ENCODE data around the gene COL5A1. TPM values are rescaled to one million over a fixed set of nuclear protein-coding genes. Genes with fewer than 3 reads are reported as not detected.

Gene COL5A1
- total RNA-seq, 4 donors from 2014 or later: 51.9 to 78.3 (median 62.4) TPM

- Histone ChIP-seq H3K9me3 (peaks cover 0 to 14% (median 0%) of the 10 kb centered on the region in 4 donors), H3K4me1 (peaks cover 0 to 18% (median 2%) of the 10 kb centered on the region in 4 donors), H3K27me3 (peaks cover 0 to under 1% of the 10 kb centered on the region in 2 donors), H3K27ac (no peak overlapping the region), H3K4me3 (no peak overlapping the region), H3K36me3 (no peaks in the 10 kb centered on the region)
- DNase-seq (ENCODE audit: low spot score in 2 of 2): no peak
- TF ChIP-seq CTCF (IDR thresholded peaks at IDR 0.05): no peak
- no peak for TF ChIP-seq EP300 (IDR thresholded peaks at IDR 0.05)
- no peak for TF ChIP-seq POLR2A (IDR thresholded peaks at IDR 0.05)
- WGBS, 2 donors: 79 to 95% methylated on average over 5 to 6 of the region's 6 CpGs
These were observed 250.6 kb downstream of the COL5A1 start for GRCh38 chr9:134892221-134892620.

DNA sequence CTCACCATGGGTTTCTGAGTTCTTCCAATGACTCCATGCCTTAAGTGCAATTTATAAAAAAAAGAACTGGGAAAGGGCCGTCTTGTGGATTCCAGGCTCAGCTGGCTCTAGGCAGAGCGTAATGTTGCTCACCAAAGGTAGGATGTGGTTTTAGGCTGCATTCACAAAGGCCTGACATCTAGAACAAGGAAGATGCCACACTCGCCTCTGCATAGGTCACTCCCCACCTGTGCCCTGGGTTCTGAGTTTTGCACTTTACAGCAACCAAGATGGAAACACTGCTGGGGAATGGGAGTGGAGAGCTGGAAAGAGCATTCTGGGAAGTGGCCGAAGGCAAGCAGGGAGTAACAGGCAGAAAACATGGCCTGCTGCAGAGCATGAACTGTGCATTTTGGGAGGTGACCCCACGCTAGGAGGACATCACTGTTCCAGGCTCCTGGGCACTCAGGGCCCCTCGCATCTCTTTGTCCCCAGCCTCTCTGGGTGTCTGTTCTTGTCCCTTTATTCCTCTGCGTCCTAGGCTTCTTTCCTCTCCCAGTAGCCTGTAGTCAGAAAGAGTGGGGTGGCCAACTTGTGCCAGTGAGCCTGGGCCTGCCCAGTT, 251.3 kb downstream of the COL5A1 start:
- TF ChIP-seq EP300 (IDR thresholded peaks at IDR 0.05) (no peak), POLR2A (IDR thresholded peaks at IDR 0.05) (no peak), CTCF (IDR thresholded peaks at IDR 0.05) (no peak)
- Histone ChIP-seq H3K27ac (no peak overlapping the region), H3K36me3 (no peaks in the 10 kb centered on the region), H3K4me1 (peaks cover 0 to 20% (median 2%) of the 10 kb centered on the region in 4 donors), H3K9me3 (peaks cover 0 to 14% (median 0%) of the 10 kb centered on the region in 4 donors), H3K27me3 (no peaks in the 10 kb centered on the region), H3K4me3 (no peak overlapping the region)
- no peak for DNase-seq (ENCODE audit: low spot score in 2 of 2)
- 80 to 97% methylated on average over 7 of the region's 7 CpGs for WGBS, 2 donors

Small RNAs within 50 kb of the gene (small RNA-seq; reads per million reads assigned to genes)
- gene AL603650.1 (not detected), gene MIR3689A (not detected), gene MIR3689B (not detected), gene MIR3689C (not detected), gene MIR3689D1 (not detected), gene MIR3689D2 (not detected), gene MIR3689E (not detected), gene MIR3689F (not detected)

Other genes with a start within 250 kb of the COL5A1 start
- 1 to 10 TPM in 1 of 4 donors, not detected in 3; 1.9 TPM for gene FCN2, start 239.0 kb downstream of the COL5A1 start, total RNA-seq

Data from tibial nerve (tissue), 4 donors.